AML-193 (cell line): ENCODE results near the gene NUP160.
"Not testable (repeated sequence)": the region's sequence is repeated elsewhere in the genome, so short reads cannot be mapped to it uniquely, and the experiment has no call there.

Experiments
- DNase-seq, 2 experiments: peaks; one replicate each; lab custom pipeline; 2025; lab: John Stamatoyannopoulos, UW

NUP160 gene

GRCh38 chr11:47861728-47862127, 13.6 kb upstream of the NUP160 start:
- no peak for DNase-seq

- no peak for DNase-seq
These were observed 12.4 kb upstream of the NUP160 start for GRCh38 chr11:47860536-47860935.

- DNase-seq, result no peak
These were observed 9.9 kb upstream of the NUP160 start for GRCh38 chr11:47857892-47858543.

GRCh38 chr11:47857485-47857884, 9.3 kb upstream of the NUP160 start:
- no peak for DNase-seq

GRCh38 chr11:47856186-47856585, 8.0 kb upstream of the NUP160 start:
- no peak for DNase-seq

GRCh38 chr11:47854667-47855066, 6.5 kb upstream of the NUP160 start:
- DNase-seq, result no peak

GRCh38 chr11:47852053-47852452, 3.9 kb upstream of the NUP160 start:
- no peak for DNase-seq

GRCh38 chr11:47850337-47850736, 2.2 kb upstream of the NUP160 start:
- peak; percentile 42 to 55 for DNase-seq

GRCh38 chr11:47848700-47849155, 578 bp upstream of the NUP160 start:
- no peak for DNase-seq

GRCh38 chr11:47847537-47847891, 636 bp downstream of the NUP160 start:
- DNase-seq, result peak in 1 of 2 experiments; percentile 12

GRCh38 chr11:47846998-47847397, 1.2 kb downstream of the NUP160 start:
- DNase-seq, result no peak

GRCh38 chr11:47843361-47844055, 4.6 kb downstream of the NUP160 start:
- peak; percentile 20 to 41 for DNase-seq

GRCh38 chr11:47842749-47843148, 5.4 kb downstream of the NUP160 start:
- no peak for DNase-seq

GRCh38 chr11:47837929-47838328, 10.2 kb downstream of the NUP160 start:
- DNase-seq, result no peak

- DNase-seq, result no peak
These were observed 10.9 kb downstream of the NUP160 start for GRCh38 chr11:47837292-47837691.

- not testable (repeated sequence) for DNase-seq
These were observed 18.1 kb downstream of the NUP160 start for GRCh38 chr11:47830013-47830412.

- DNase-seq, result no peak
These were observed 19.9 kb downstream of the NUP160 start for GRCh38 chr11:47828284-47828683.

- not testable (repeated sequence) for DNase-seq
These were observed 25.5 kb downstream of the NUP160 start for GRCh38 chr11:47822664-47823063.

- DNase-seq, result no peak
These were observed 28.4 kb downstream of the NUP160 start for GRCh38 chr11:47819743-47820142.

- no peak for DNase-seq
These were observed 47.4 kb downstream of the NUP160 start for GRCh38 chr11:47800759-47801158.

GRCh38 chr11:47797633-47798032, 50.5 kb downstream of the NUP160 start:
- DNase-seq, result no peak

GRCh38 chr11:47791774-47792430, 56.2 kb downstream of the NUP160 start:
- DNase-seq, result no peak

GRCh38 chr11:47790017-47790416, 58.1 kb downstream of the NUP160 start:
- not testable (repeated sequence) for DNase-seq
